HG02798 (cell line): ENCODE data around the gene BAX.
"Not testable (repeated sequence)": the region's sequence is repeated elsewhere in the genome, so short reads cannot be mapped to it uniquely, and the experiment has no call there.

Experiments
- ATAC-seq: cut with Tn5 transposase; IDR thresholded peaks from one replicate; pipeline ENCODE4 v1.9.1; 2021; ENCODE audit warnings: mild to moderate bottlenecking; ENCODE audit not compliant: unreplicated experiment, poor library complexity

Gene BAX

DNA sequence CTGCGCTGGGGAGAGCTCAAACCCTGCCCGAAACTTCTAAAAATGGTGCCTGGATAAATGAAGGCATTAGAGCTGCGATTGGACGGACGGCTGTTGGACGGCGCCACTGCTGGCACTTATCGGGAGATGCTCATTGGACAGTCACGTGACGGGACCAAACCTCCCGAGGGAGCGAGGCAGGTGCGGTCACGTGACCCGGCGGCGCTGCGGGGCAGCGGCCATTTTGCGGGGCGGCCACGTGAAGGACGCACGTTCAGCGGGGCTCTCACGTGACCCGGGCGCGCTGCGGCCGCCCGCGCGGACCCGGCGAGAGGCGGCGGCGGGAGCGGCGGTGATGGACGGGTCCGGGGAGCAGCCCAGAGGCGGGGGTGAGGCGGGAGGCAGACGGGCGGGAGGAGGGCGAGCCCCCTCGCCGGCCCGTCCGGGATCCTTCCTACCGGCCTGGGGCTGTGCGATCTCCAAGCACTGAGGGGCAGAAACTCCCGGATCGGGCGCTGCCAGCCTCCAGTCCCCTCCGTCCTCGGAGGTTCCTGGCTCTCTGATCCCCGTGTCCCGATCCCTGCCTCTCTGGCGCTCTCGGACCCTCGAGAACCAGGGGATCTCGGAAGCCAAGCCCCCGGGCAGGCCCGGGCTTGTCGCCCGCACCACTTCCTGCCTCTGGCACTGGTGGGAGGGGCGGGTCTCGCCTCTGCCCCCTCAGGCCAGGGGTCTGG lies at the start of gene BAX:
TSS of gene BAX (plus strand) at position 281 of the 713 bp plus-strand sequence. CDS start at position 335, 54 bp downstream.
- peak; percentile 94 for ATAC-seq

DNA sequence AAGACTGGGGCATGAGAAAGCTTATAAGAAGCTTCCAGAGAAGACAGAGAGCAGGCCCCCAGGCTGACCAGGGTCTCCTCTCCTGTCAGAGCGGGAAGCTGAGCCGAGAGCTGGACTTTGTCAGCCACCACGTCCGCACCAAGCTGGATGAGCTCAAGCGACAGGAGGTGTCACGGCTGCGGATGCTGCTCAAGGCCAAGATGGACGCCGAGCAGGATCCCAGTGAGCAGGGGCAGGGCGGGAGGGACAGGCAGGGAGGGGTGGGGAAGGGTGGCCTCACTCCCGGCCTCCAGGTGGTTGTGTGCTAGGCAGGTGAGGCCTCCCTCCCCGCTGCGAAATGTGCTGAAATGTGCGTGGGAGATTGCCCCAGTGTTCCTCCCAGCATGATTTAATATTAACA lies 49.0 kb upstream of the BAX start:
- ATAC-seq: no peak

DNA sequence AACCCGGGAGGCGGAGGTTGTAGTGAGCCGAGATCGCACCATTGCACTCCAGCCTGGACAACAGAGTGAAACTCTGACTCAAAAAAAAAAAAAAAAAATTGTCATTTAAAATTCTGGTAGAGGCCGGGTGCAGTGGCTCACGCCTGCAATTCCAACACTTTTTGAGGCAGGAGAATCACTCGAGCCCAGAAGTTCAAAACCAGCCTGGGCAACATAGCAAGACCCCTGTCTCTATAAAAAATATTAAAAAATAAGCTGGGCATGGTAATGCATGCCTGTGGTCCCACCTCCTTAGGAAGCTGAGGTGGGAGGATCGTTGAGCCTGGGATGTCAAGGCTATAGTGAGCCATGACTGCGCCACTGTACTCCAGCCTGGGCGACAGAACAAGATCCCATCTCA lies 48.4 kb upstream of the BAX start:
- ATAC-seq: no peak

DNA sequence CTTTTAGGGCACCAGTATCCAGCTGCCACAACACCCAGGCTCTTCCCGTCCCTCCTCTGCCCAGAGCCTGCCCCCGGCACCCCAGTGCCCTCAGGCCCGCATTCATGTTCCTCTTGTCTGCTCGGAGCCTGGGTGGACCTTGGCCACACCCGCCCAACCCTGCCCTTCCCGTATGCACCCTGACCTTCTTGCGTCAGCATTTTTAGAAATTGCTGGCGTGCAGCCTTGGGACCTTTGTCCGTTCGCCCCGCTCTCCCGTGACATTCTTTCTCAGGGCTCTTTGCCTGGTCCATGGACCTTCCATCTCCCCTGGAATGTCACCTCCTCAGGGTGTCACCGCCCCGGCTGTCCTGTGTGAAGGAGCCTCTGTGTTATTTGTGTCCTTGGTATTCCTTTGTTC lies 47.0 kb upstream of the BAX start:
- no peak for ATAC-seq

DNA sequence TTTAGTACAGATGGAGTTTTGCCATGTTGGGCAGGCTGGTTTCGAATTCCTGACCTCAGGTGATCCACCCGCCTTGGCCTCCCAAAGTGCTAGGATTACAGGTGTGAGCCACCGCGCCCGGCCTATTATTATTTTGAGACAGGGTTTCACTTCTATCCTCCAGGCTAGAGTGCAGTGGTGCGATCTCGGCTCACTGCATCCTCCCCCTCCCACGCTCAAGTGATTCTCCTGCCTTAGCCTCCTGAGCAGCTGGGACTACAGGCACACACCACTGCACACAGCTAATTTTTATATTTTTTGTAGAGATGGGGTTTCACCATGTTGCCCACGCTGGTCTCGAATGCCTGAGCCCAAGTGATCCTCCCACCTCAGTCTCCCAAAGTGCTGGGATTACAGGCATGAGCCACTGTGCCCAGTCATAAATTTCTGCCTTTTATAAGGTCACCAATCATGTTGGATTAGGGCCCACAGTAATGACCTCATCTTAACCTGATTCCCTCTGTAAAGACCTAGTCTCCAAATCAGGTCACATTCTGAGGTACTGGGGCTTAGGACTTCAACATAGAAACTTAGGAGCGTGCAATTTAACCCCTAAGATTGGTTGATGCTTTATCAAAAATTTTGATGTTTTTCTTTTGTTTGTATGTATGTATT lies 45.1 kb upstream of the BAX start:
- ATAC-seq: not testable (repeated sequence)

DNA sequence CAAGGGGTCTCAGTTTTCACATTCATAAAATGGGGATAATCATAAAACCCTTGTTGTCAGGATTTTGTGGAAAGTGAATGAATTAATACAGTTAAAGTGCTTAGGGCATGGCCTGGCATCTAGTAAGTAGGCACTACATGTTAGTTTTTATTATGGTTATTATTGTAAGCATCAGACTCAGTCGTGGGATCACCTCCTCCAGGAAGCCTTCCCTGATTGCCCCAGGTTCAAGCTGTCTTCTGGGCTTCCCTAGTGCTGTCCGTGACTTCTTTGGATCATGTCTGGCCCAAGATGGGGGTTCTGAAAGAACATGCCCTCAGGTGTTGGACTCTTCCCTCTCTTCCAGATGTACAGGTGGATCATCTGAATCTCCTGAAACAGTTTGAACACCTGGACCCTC lies 43.9 kb upstream of the BAX start:
- ATAC-seq: no peak

DNA sequence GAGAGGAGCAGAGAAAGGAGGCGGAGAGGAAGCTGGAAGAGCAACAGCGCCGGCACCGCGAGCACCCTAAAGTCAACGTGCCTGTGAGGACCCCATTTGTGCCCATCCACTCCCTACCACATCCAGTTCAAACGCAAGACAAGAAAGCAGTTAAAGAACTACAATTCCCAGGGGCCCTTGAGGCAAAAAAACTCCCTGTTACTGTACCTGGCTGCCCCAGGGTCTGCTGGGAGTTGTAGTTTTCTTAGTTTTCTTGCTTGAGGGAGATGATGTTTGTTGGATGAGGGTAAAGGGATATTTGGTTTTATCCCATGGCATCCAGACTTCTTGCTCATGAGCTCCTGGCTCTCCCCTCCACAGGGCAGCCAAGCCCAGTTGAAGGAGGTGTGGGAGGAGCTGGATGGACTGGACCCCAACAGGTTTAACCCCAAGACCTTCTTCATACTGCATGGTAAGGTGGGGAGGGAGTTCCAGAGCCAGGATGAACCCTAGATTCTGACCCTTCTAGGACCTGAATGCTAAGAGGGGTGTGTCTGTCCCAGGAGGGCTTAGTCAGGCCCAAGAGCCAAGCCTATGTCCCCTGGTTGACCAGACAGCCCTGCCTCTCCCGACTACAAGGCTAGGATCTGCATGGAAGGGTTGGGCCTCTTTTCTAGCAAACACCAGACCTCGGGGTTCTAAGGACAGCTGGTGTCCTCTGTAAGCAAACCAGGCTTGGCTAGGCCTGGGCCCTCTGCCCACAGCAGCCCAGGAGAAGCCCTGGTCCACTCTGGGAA lies 41.4 kb upstream of the BAX start:
- ATAC-seq: no peak

DNA sequence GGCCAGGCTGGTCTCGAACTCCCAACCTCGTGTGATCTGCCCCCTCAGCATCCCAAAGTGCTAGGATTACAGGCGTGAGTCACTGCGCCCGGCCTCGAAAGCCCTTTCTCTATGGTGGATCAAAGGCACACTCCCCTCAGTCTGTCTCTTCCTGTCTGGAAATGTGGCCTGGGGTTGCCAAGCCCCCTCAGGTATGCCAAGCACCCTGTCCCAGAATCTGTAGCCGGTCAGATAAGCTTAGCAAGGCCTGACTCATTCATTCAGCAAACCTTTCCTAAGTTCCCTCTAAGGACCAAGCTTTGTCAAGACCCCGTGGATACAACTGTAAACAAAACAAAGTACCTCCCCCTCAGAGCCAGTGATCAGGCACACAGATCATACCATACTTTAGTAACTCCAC lies 40.5 kb upstream of the BAX start:
- ATAC-seq: no peak

DNA sequence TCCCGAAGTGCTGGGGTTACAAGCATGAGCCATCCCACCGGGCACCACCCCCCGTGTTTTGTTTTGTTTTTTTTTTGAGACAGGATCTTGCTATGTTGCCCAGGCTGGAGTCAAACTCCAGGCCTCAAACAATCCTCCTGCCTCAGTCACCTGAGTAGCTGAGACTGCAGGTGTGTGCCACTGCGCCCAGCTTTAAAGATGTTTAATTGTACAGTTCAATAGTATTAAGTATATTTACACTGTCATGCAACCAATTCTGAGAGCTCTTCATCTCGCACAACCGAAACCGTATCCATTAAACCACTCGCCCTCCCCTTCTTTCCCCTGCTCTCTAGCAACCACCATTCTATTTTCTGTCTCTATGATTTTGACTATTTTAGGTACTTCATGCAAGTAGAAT lies 38.9 kb upstream of the BAX start:
- no peak for ATAC-seq

DNA sequence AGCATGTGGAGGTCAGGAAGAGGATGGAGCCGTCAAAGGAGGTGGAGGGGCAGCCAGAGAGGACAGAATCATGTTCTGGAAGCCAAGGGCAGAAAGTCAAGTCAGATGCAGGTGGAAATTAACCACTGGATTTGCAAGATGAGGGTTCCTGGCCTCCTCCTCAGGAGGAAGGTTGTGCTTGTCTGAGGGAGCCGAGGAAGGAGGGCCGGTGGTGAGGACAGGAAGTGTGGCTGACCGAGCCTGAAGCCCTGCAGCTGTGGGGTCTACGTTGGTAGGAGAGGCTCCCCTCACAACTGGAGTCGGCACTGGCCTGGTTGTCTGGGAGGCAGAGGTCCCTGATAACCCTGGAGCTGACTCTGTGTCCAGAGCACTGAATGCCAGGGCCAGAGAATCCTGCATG lies 36.6 kb upstream of the BAX start:
- ATAC-seq: no peak

DNA sequence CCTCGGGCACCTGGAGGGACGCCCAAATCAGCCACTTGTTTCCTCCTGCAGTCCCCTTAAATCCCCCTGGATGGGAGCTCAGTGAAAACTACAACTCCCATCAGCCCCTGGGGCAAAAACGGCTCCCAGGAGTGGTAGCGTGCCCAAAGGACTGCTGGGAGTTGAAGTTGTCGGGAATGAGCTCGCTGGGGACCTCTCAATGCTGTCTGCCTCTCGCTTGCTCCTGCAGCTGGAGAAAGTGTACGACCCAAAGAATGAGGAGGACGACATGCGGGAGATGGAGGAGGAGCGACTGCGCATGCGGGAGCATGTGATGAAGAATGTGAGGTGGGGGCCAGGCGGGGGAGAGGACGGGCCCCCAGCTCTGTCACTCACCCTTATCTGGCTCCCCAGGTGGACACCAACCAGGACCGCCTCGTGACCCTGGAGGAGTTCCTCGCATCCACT lies 35.9 kb upstream of the BAX start:
- ATAC-seq: no peak

DNA sequence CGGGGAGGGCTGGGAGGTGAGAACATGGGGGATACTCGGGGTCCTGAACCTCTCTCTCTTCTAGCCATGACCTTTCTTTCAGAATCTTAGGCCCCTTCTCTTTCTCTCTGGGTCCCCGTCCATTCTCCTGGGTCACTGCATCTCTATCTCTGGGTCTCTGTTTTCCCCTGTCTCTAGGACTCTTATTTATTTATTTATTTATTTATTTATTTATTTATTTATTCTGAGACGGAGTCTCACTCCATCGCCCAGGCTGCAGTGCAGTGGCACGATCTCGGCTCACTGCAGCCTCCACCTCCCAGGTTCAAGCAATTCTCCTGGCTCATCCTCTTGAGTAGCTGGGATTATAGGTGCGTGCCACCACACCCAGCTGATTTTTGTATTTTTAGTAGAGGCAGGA lies 35.4 kb upstream of the BAX start:
- ATAC-seq: not testable (repeated sequence)

DNA sequence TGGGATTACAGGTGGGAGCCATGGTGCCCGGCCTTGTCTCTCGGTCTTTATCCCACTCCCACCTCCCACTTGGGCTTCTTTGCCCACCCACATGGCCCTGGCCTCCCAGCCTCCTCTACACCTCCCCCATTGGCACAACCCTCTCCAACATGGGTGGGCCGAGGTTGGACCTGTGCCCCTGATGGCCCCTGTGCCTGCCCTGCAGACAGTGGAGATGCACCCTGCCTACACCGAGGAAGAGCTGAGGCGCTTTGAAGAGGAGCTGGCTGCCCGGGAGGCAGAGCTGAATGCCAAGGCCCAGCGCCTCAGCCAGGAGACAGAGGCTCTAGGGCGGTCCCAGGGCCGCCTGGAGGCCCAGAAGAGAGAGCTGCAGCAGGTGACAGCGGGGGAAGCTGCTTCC lies 33.7 kb upstream of the BAX start:
- no peak for ATAC-seq

DNA sequence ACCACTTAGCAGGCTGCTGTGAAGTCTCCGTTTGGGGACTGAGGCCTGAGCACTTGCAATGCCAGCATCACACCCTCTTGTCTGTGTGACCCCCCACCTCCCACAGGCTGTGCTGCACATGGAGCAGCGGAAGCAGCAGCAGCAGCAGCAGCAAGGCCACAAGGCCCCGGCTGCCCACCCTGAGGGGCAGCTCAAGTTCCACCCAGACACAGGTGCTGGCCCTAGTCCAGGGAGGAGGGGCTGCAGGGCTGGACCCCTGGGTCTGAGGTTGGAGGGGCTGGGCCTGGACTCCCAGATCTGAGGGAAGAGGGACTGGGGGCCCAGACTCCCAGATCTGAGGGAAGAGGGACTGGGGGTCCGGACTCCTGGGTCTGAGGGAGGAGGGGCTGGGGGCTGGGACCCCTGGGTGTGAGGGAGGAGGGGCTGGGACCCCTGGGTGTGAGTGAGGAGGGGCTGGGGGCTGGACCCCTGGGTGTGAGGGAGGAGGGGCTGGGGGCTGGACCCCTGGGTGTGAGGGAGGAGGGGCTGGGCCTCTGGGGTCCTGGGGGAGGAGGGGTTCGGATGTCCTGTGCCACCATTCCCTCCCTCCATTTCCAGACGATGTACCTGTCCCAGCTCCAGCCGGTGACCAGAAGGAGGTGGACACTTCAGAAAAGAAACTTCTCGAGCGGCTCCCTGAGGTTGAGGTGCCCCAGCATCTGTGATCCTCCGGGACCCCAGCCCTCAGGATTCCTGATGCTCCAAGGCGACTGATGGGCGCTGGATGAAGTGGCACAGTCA lies 32.8 kb upstream of the BAX start:
- no peak for ATAC-seq

DNA sequence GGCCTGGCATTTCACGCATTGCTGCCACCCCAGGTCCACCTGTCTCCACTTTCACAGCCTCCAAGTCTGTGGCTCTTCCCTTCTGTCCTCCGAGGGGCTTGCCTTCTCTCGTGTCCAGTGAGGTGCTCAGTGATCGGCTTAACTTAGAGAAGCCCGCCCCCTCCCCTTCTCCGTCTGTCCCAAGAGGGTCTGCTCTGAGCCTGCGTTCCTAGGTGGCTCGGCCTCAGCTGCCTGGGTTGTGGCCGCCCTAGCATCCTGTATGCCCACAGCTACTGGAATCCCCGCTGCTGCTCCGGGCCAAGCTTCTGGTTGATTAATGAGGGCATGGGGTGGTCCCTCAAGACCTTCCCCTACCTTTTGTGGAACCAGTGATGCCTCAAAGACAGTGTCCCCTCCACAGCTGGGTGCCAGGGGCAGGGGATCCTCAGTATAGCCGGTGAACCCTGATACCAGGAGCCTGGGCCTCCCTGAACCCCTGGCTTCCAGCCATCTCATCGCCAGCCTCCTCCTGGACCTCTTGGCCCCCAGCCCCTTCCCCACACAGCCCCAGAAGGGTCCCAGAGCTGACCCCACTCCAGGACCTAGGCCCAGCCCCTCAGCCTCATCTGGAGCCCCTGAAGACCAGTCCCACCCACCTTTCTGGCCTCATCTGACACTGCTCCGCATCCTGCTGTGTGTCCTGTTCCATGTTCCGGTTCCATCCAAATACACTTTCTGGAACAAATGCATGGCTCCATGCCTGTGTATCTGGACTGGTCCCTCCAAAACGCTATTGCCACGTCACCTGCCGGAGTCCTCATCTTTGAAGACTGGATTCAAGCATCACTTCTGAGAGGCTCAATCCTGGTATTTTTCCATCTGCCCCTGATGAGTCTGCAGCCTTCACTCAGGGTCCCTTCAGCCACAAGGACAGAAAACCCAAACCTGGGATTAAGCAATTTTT lies 31.9 kb upstream of the BAX start:
- ATAC-seq: no peak

DNA sequence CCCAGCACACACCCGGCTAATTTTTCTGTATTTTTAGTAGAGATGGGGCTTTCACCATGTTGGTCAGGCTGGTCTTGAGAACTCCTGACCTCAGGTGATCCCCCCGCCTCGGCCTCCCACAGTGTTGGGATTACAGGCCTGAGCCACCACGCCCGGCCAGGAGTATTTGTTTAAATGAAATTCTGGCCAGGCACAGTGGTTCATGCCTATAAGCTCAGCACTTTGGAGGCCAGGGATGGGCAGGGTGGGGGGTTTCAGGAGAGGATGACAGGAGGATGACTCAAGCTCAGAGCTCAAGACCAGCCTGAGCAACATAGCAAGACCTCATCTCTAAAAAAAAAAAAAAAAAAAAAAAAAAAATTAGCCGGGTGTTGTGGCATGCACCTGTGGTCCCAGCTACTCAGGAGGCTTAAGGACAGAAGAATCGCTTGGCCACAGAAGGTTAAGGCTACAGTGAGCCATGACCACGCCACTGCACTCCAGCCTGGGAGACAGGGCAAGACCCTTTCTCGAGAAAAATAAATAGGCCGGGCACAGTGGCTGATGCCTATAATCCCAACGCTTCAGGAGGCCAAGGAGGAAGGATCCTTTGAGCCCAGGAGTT lies 29.3 kb upstream of the BAX start:
- no peak for ATAC-seq

DNA sequence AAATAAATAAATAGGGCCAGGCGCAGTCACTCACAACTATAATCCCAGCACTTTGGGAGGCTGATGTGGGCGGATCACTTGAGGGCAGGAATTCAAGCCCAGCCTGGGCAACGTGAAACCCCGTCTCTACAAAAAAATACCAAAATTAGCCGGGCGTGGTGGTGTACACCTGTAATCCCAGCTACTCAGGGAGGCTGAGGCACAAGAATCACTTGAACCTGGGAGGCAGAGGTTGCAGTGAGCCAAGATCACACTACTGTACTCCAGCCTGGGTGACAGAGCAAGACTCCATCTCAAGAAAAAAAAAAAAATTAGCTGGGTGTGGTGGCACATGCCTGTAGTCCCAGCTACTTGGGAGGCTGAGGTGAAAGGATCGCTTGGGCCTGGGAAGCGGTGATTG lies 28.8 kb upstream of the BAX start:
- not testable (repeated sequence) for ATAC-seq

DNA sequence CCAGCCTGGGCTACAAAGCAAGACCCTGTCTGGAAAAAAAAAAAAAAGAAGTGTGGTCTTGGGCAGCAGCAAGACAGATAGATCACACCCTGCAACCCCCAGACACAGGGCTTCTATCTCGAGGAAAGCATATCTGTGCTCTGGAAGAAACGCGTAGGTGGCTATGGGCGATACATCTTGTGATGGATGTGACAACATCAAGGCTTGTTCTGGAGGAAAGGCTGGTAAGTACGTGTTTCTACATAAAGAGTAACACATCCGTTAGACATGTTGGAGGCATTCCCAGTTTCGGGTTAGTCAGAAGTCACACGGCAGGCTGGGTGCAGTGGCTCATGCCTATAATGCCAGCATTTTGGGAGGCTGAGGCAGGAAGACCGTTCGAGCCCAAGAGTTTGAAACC lies 27.8 kb upstream of the BAX start:
- ATAC-seq: no peak

DNA sequence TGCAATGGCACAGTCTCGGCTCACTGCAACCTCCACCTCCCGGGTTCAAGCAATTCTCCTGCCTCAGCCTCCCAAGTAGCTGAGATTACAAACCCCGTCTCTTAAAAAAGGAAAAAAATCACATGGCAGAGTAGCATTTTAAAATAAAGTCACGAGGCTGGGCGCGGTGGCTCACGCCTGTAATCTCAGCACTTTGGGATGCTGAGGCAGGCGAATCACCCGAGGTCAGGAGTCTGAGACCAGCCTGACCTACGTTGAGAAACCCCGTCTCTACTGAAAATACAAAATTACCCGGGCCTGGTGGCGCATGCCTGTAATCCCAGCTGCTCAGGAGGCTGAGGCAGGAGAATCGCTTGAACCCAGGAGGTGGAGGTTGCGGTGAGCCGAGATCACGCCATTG lies 27.0 kb upstream of the BAX start:
- not testable (repeated sequence) for ATAC-seq
